Neural progenitor cell (in vitro differentiated cells): ENCODE measurements around the gene TNFRSF8.

ENCODE experiments used
- CTCF ChIP-seq: fragments of 200-600 bp; sonication (generic); IDR thresholded peaks from 2 replicates; pipeline ENCODE4 v1.5.1; 2017; ENCODE audit warnings: antibody characterized with exemption, mild to moderate bottlenecking
- EZH2 ChIP-seq: fragments of 200-600 bp; sonication (generic); IDR thresholded peaks from 2 replicates; pipeline ENCODE4 v1.6.1; 2017; ENCODE audit warnings: antibody characterized with exemption, mild to moderate bottlenecking, moderate library complexity

GRCh38 chr1:12159816-12160215, 96.7 kb downstream of the TNFRSF8 start:
- TF ChIP-seq EZH2 (no peak), CTCF (no peak)
